T-helper 2 cell treated with Interferon-gamma antibody and Interleukin-4, amounts not matched to agents 5 μg/mL and 100 μg/mL, for 36 hours (primary cell): ENCODE data around the gene LCE4A.

Experiments
- DNase-seq: peaks from one replicate; pipeline ENCODE4 v3.0.0; 2021; ENCODE audit warnings: low spot score
- H3K27ac Mint-ChIP-seq: one replicate; pipeline ENCODE4 v1.8.0; 2021; ENCODE audit warnings: mild to moderate bottlenecking, mixed read lengths
- H3K27me3 Mint-ChIP-seq: one replicate; pipeline ENCODE4 v1.8.0; 2021; ENCODE audit warnings: low read depth, mixed read lengths
- H3K36me3 Mint-ChIP-seq: one replicate; pipeline ENCODE4 v1.8.0; 2021; ENCODE audit warnings: low read depth, mixed read lengths
- H3K4me1 Mint-ChIP-seq: one replicate; pipeline ENCODE4 v1.8.0; 2021; ENCODE audit warnings: low read depth, mixed read lengths
- H3K4me3 Mint-ChIP-seq: one replicate; pipeline ENCODE4 v1.8.0; 2022; ENCODE audit warnings: mild to moderate bottlenecking, moderate library complexity, mixed read lengths
- H3K9me3 Mint-ChIP-seq: one replicate; pipeline ENCODE4 v1.8.0; 2021; ENCODE audit warnings: mixed read lengths

LCE4A gene

DNA sequence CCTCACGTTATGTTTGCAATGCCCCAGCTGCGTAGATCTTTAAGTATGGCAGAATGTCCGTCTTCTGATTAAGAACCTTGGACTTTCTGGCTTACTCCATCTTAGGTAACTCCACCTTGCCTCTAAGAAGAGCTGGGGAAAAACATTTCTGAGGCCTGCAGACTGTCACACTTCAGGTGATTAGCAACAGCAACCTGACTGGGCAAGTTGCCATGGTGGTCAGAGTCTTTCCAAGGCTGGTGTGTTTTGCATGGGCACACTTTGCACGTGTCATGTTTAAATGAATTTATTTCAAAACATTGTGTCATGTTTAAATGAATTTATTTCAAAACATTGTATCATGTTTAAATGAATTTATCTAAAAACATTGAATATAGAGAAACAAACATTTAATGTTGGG is 50.7 kb downstream of the LCE4A start:
- Mint-ChIP-seq H3K4me3 (no peak overlapping the region), H3K4me1 (no peaks in the 10 kb centered on the region), H3K27me3 (no peaks in the 10 kb centered on the region), H3K9me3 (no peaks in the 10 kb centered on the region), H3K36me3 (no peaks in the 10 kb centered on the region), H3K27ac (no peak overlapping the region)
- no peak for DNase-seq
